HG03558 (cell line): Measurements from ENCODE around the gene GATC.
A peak's percentile ranks its signal among the peaks of the same experiment; 100 is the strongest.
"Not testable (repeated sequence)": the region's sequence is repeated elsewhere in the genome, so short reads cannot be mapped to it uniquely, and the experiment has no call there.

ENCODE experiments used
- ATAC-seq: cut with Tn5 transposase; IDR thresholded peaks from one replicate; pipeline ENCODE4 v1.9.1; 2021; ENCODE audit warnings: moderate number of reproducible peaks; ENCODE audit not compliant: unreplicated experiment; ENCODE audit errors: extremely low read depth

The GATC gene

GRCh38 chr12:120468821-120469449, 22.7 kb downstream of the GATC start:
- ATAC-seq, result no peak

GRCh38 chr12:120469450-120470149, 23.4 kb downstream of the GATC start, which contains the start of gene SRSF9:
Gene SRSF9 (minus strand): TSS chr12:120469748. CDS start chr12:120469609, 139 bp downstream.
- ATAC-seq, result peak; percentile 78

DNA sequence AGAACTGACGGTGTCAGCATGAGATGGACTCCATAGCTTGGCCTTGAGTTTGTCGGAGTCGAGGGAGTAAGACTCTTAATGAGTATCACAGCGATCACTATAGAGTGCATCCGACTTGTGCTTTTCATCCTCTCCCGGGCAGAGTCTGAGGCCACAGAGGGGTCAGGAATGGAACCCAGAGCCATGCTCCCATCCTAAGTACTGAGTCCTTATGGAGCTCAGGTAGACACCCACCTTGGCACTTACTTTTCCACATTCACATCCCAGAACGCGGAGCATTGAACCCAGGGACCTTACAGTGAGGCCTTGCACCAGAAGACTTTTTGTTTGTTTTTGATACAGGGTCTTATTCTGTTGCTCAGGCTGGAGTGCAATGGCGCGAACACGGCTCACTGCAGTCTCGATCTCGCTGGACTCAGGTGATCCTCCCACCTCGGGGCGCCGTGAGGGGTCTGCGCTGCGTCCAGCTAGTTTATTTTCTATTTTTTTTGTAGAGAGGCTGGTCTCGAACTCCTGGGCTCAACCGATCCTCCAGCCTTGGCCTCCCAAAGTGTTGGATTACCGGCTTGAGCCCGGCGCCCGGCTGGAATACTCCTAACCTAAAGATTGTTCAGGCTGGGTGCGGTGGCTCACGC, 24.0 kb downstream of the GATC start:
- no peak for ATAC-seq

GRCh38 chr12:120472521-120472920, 26.3 kb downstream of the GATC start:
- no peak for ATAC-seq

- no peak for ATAC-seq
Observed at GRCh38 chr12:120473807-120474615, 27.8 kb downstream of the GATC start.

DNA sequence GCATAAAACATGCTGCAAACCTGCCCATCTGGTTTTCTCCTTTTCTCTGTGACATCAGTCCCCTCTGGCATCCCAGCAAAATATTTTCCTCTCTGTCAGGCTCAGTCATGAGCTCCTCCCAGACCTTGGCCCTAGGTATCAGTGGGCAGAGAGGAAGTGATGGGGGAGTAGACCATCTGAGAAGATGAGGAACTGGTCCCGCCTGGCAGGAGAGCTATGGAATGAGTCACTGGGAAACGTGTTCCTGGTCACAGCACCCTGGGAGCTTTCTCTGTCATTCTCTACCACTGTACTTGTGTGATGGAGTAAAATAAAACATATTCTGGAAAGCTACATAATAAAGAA, 28.3 kb downstream of the GATC start:
- ATAC-seq, result no peak

GRCh38 chr12:120475643-120476042, 29.4 kb downstream of the GATC start:
- no peak for ATAC-seq

- no peak for ATAC-seq
Observed at GRCh38 chr12:120479458-120479857, 33.2 kb downstream of the GATC start.

DNA sequence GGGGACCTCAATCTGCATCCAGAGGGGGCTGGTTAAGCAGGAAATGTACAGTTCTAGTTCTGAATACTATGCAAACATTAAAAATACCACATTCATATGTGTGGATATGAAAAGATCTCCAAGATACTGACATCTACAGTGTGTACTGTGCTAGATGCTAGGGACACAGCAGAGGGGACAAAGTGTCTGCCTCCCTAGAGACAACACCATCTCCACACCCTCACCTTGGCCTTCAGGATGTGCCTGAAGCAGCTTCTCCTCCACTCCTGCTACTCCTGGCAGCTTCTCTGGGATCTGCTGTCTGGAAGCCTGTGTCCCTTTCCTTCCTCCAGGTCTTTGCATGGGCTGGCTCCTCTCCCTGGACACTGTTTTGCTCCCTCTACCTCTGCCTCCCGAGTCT, 34.0 kb downstream of the GATC start:
- ATAC-seq, result no peak

DNA sequence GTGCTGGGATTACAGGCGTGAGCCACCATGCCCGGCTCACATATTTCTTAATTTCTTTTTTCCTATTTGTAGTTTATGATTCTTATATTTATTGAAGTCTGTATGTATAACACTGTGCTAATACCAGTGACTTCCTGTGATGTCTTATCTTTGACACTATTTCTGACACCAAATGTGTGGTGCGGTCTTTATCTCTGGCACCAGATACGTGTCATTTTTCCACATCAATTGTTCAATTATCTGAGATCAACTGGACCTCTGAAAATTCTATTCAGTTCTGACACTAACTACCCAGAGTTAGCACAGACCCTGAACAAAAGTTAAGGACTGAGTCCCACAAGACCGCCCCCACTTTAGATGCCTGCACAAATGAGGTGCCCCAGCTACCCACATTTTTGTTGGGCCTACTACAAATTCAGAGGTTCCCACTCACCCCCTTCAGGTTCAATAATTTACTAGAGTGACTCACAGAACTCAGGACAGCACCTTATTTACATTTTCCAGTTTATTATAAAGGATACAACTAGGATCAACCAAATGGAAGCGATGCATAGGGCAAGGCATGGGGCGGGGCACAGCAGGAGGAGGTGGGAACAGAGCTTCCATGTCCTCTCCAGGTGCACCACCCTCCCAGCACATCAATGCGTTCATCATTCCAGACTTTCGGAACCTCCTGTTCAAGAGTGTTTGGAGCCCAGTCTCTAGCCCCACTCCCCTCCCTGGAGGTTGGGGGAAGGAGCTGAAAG, 35.0 kb downstream of the GATC start:
- ATAC-seq, result no peak

- ATAC-seq, result no peak
Observed at GRCh38 chr12:120483621-120484020, 37.4 kb downstream of the GATC start.

- no peak for ATAC-seq
Observed at GRCh38 chr12:120485961-120486881, 40.0 kb downstream of the GATC start.

GRCh38 chr12:120487552-120487951, 41.3 kb downstream of the GATC start:
- not testable (repeated sequence) for ATAC-seq

DNA sequence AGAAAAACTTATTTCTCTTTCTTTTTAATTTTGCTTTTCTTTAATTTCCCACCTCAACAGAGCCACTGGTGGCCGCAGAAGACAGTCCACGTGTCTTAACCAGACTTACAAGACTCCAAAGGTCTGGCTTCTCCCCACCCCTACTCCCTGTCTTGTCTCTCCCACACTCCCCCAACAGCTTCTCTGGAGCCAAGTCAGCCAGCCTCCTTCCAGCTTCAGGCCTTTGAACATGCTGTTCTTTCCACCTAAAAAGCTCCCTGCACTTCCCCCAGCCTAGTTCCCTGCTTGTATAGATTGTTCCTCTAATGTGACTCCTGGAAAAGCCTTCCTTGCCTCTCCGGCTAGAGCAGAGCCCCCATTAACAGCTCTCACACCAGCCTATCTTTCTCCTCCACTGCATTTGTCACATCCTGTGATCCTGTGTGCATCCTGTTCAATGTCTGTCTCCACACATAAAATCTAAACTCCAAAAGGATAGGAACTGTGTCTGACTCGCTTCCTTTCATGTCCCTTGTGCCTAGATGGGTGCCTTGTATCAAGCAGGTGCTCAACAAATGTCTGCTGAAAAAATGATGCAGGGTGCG, 41.9 kb downstream of the GATC start:
- ATAC-seq, result no peak

- ATAC-seq, result no peak
Observed at GRCh38 chr12:120489018-120489417, 42.8 kb downstream of the GATC start.

DNA sequence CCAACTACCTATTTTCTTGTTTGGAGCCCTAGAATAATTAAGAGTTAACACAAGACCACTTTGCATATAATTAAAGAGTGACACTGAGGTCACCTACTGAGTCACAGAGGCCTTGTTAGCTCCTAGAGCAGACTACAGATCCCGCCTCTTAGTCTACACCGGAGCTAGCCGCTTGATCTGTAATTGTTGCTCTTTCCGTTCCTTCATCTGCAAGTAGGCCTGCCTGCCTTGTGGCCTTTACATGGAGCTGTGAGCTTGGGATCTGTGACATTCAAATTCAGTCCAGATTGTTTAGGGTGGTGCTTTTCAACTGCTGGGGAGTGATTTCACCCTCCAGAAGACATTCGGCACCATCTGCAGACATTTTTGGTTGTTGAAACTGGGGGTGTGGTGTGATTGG, 44.1 kb downstream of the GATC start:
- no peak for ATAC-seq

DNA sequence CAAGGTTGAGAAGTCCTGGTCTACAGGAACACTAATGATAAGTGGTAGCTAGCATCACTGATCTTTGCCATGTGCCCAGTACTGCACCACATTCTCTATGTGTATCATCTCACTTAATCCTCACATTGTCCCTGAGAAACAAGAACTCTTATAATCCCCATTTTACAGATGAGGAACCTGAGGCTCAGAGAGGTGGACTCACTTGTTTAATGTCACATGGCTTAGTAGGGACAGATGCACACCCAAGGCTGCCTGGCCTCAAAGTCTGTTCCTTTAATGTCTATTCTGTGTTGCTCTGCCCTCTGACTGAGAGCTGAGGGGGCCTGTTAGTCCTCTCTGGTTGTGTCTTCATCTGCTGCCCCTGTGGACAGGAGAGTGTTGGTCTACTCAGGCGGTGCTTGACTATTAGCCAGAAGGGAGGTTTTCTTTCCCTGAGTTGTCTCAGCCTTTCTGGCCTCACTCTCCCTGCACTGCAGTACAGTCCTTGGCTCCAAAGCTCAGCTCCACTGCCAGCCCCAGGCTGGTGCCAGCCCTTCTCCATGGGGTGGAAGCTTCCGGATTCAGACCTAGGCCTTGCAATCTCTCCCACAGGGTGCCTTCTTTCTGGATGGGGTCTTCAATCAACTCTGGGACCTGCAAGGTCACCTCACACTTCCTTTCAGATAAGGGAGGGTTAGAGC, 44.7 kb downstream of the GATC start:
- no peak for ATAC-seq

- no peak for ATAC-seq
Observed at GRCh38 chr12:120495186-120495730, 49.0 kb downstream of the GATC start.
